IPS-18c (cell line): ENCODE data around the gene PTPRA.

Source experiments
- H3K4me3 ChIP-seq: 2 replicates; pipeline ENCODE4 v1.7.0; 2013; ENCODE audit warnings: low read depth, mild to moderate bottlenecking, low read length, moderate library complexity; ENCODE audit not compliant: insufficient read depth
- H3K9me3 ChIP-seq: one replicate; pipeline ENCODE4 v1.6.1; 2013; ENCODE audit warnings: mild to moderate bottlenecking, low read length, moderate library complexity; ENCODE audit not compliant: control insufficient read depth, insufficient read depth

The PTPRA gene

GRCh38 chr20:2900845-2901592, 27.7 kb downstream of the PTPRA start:
- no peaks in the 10 kb centered on the region for H3K9me3 ChIP-seq
- H3K4me3 ChIP-seq: no peak overlapping the region

GRCh38 chr20:2902291-2902690, 29.0 kb downstream of the PTPRA start:
- Histone ChIP-seq H3K4me3 (no peak overlapping the region), H3K9me3 (no peaks in the 10 kb centered on the region)

- H3K9me3 ChIP-seq: no peaks in the 10 kb centered on the region
Observed at GRCh38 chr20:2902818-2903217, 29.5 kb downstream of the PTPRA start.

GRCh38 chr20:2903686-2904085, 30.4 kb downstream of the PTPRA start:
- no peaks in the 10 kb centered on the region for H3K9me3 ChIP-seq
- no peak overlapping the region for H3K4me3 ChIP-seq

More at GRCh38 chr20:2902818-2903217, 29.5 kb downstream of the PTPRA start:
- no peak overlapping the region for H3K4me3 ChIP-seq

- no peaks in the 10 kb centered on the region for H3K9me3 ChIP-seq
- H3K4me3 ChIP-seq: no peak overlapping the region
Observed at GRCh38 chr20:2907519-2907918, 34.2 kb downstream of the PTPRA start.

GRCh38 chr20:2909953-2910352, 36.7 kb downstream of the PTPRA start:
- Histone ChIP-seq H3K4me3 (no peak overlapping the region), H3K9me3 (no peaks in the 10 kb centered on the region)

- no peak overlapping the region for H3K4me3 ChIP-seq
- no peaks in the 10 kb centered on the region for H3K9me3 ChIP-seq
Observed at GRCh38 chr20:2911200-2911599, 37.9 kb downstream of the PTPRA start.

GRCh38 chr20:2914160-2914559, 40.9 kb downstream of the PTPRA start:
- Histone ChIP-seq H3K9me3 (no peaks in the 10 kb centered on the region), H3K4me3 (no peak overlapping the region)

- H3K4me3 ChIP-seq: no peak overlapping the region
- no peaks in the 10 kb centered on the region for H3K9me3 ChIP-seq
Observed at GRCh38 chr20:2917266-2917665, 44.0 kb downstream of the PTPRA start.

- H3K9me3 ChIP-seq: no peaks in the 10 kb centered on the region
Observed at GRCh38 chr20:2918096-2919049, 45.1 kb downstream of the PTPRA start.

GRCh38 chr20:2919518-2920245, 46.4 kb downstream of the PTPRA start:
- Histone ChIP-seq H3K9me3 (no peaks in the 10 kb centered on the region), H3K4me3 (no peak overlapping the region)

More at GRCh38 chr20:2918096-2919049, 45.1 kb downstream of the PTPRA start:
- no peak overlapping the region for H3K4me3 ChIP-seq

GRCh38 chr20:2920473-2920872, 47.2 kb downstream of the PTPRA start:
- no peak overlapping the region for H3K4me3 ChIP-seq

GRCh38 chr20:2921506-2921905, 48.2 kb downstream of the PTPRA start:
- no peaks in the 10 kb centered on the region for H3K9me3 ChIP-seq
- no peak overlapping the region for H3K4me3 ChIP-seq

More at GRCh38 chr20:2920473-2920872, 47.2 kb downstream of the PTPRA start:
- H3K9me3 ChIP-seq: no peaks in the 10 kb centered on the region

GRCh38 chr20:2922957-2923356, 49.7 kb downstream of the PTPRA start:
- Histone ChIP-seq H3K4me3 (no peak overlapping the region), H3K9me3 (no peaks in the 10 kb centered on the region)

GRCh38 chr20:2930538-2930937, 57.3 kb downstream of the PTPRA start:
- Histone ChIP-seq H3K9me3 (no peaks in the 10 kb centered on the region), H3K4me3 (no peak overlapping the region)

GRCh38 chr20:2932498-2932897, 59.2 kb downstream of the PTPRA start:
- H3K4me3 ChIP-seq: no peak overlapping the region

GRCh38 chr20:2937902-2938301, 64.6 kb downstream of the PTPRA start:
- no peak overlapping the region for H3K4me3 ChIP-seq
- H3K9me3 ChIP-seq: no peaks in the 10 kb centered on the region

More at GRCh38 chr20:2932498-2932897, 59.2 kb downstream of the PTPRA start:
- H3K9me3 ChIP-seq: no peaks in the 10 kb centered on the region
